Stimulated activated CD8-positive, alpha-beta memory T cell treated with anti-CD3 and anti-CD28 coated beads, Interleukin-7, amount 100 ng/mL, for 24 hours (primary cell): ENCODE measurements around the gene WASHC3.

Experiments
- DNase-seq: peaks from one replicate; pipeline ENCODE4 v3.0.0-alpha.2; 2020; ENCODE audit warnings: low read depth

Gene WASHC3

GRCh38 chr12:101967506-101967905 lies 94.3 kb downstream of the WASHC3 start:
- DNase-seq: no peak

GRCh38 chr12:101966496-101966895 lies 95.3 kb downstream of the WASHC3 start:
- DNase-seq: no peak

- no peak for DNase-seq
These were observed 98.1 kb downstream of the WASHC3 start for GRCh38 chr12:101963697-101964096.
